ENCODE data around the gene TBCB.
"Not testable (repeated sequence)": the region's sequence is repeated elsewhere in the genome, so short reads cannot be mapped to it uniquely, and the experiment has no call there.

The TBCB gene

GRCh38 chr19:36115453-36116343 is at the start of gene TBCB:
TSS of gene TBCB (plus strand) at chr19:36115468. CDS start at chr19:36115561, 93 bp downstream.
- in situ Hi-C loops (cut with HindIII; ENCODE audit: low sequenced_read_pairs), result no loop called here

- in situ Hi-C loops (cut with HindIII; ENCODE audit: low sequenced_read_pairs), result no loop called here
Measured at GRCh38 chr19:36067681-36068080, 47.6 kb upstream of the TBCB start.

DNA sequence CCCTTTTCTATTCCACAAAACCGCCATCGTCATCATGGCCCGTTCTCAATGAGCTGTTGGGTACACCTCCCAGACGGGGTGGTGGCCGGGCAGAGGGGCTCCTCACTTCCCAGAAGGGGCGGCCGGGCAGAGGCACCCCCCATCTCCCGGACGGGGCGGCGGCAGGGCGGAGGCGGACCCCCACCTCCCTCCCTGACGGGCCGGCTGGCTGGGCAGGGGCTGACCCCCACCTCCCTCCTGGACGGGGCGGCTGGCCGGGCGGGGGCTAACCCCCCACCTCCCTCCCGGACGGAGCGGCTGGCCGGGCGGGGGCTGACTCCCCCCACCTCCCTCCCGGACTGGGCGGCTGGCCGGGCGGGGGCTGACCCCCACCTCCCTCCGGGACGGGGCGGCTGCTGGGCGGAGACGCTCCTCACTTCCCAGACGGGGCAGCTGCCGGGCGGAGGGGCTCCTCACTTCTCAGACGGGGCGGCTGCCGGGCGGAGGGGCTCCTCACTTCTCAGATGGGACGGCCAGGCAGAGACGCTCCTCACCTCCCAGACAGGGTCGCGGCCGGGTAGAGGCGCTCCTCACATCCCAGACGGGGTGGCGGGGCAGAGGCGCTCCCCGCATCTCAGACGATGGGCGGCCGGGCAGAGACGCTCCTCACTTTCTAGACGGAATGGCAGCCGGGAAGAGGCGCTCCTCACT is 46.3 kb upstream of the TBCB start:
- in situ Hi-C loops (cut with HindIII; ENCODE audit: low sequenced_read_pairs), result not testable (repeated sequence)

- in situ Hi-C loops (cut with HindIII; ENCODE audit: low sequenced_read_pairs), result no loop called here
Measured at GRCh38 chr19:36072081-36072480, 43.2 kb upstream of the TBCB start.

GRCh38 chr19:36073121-36073876 is 42.0 kb upstream of the TBCB start:
- in situ Hi-C loops (cut with HindIII; ENCODE audit: low sequenced_read_pairs), result no loop called here

DNA sequence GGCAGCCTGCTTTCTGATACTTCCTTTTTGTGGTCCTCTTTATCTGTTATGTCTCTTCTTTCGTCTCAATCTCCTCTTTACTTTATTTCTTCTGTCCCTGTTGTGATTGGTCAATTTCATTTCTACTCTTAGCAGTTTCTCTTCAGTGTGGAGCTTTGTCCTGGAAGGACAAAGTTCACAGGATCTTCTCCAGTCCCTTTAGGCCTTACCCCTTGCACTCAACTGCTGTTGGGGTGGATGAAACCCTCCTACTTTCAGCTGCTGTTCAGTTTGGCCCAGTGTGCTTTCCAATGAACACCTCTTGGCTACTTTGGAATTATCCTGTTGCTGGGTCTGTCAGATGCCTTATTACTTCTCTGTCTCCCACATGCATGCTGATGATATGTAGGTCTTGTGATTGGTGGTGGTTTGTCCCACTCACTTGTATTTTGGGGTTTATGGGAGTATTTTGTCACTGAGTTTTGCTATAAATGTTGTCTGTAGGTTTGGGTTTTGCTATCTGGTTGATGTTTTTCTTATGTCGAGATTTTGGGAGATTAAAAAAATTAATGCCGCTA is 35.8 kb upstream of the TBCB start:
- in situ Hi-C loops (cut with HindIII; ENCODE audit: low sequenced_read_pairs), result no loop called here

GRCh38 chr19:36081385-36081784 is 33.9 kb upstream of the TBCB start:
- in situ Hi-C loops (cut with HindIII; ENCODE audit: low sequenced_read_pairs), result no loop called here

- in situ Hi-C loops (cut with HindIII; ENCODE audit: low sequenced_read_pairs), result no loop called here
Measured at GRCh38 chr19:36081894-36082293, 33.4 kb upstream of the TBCB start.

GRCh38 chr19:36082916-36083315 is 32.4 kb upstream of the TBCB start:
- in situ Hi-C loops (cut with HindIII; ENCODE audit: low sequenced_read_pairs), result no loop called here

GRCh38 chr19:36084231-36085009 is 30.8 kb upstream of the TBCB start:
- in situ Hi-C loops (cut with HindIII; ENCODE audit: low sequenced_read_pairs), result no loop called here

GRCh38 chr19:36086326-36086725 is 28.9 kb upstream of the TBCB start:
- in situ Hi-C loops (cut with HindIII; ENCODE audit: low sequenced_read_pairs), result no loop called here

- in situ Hi-C loops (cut with HindIII; ENCODE audit: low sequenced_read_pairs), result no loop called here
Measured at GRCh38 chr19:36089847-36090246, 25.4 kb upstream of the TBCB start.

DNA sequence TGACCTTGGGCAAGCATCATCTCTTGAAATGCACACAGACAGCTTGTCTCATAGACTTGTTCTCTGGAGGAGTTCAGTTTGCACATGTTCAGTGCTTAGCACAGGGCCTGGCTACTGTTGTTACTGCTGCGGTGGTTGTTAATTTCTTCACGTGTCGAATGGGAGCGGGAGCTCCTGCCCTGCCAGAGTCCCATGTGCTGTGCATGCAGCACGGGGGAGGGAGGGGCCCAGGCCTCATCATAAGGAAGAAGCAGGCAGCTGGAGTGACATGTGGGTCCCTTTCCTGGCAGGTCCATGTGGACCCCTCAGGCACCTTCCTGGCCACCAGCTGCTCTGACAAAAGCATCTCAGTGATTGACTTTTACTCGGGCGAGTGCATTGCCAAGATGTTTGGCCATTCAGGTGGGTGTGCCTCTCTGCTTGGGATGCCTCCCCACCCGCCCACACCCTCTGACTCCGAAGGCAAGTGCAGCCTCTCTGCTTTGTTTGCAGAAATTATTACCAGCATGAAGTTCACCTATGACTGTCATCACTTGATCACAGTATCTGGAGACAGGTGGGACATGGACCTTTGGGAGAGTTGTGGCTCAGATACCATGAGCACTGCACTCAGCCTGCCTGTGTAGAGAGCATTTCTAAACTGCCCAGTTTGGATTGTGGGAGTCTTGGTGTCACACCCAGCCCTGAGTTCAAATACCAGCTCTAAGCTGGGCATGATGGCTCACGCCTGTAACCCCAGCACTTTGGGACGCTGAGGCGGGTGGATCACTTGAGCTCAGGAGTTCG is 24.2 kb upstream of the TBCB start:
- in situ Hi-C loops (cut with HindIII; ENCODE audit: low sequenced_read_pairs), result no loop called here

- in situ Hi-C loops (cut with HindIII; ENCODE audit: low sequenced_read_pairs), result no loop called here
Measured at GRCh38 chr19:36092566-36092965, 22.7 kb upstream of the TBCB start.

- in situ Hi-C loops (cut with HindIII; ENCODE audit: low sequenced_read_pairs), result no loop called here
Measured at GRCh38 chr19:36093146-36093662, 22.1 kb upstream of the TBCB start.

DNA sequence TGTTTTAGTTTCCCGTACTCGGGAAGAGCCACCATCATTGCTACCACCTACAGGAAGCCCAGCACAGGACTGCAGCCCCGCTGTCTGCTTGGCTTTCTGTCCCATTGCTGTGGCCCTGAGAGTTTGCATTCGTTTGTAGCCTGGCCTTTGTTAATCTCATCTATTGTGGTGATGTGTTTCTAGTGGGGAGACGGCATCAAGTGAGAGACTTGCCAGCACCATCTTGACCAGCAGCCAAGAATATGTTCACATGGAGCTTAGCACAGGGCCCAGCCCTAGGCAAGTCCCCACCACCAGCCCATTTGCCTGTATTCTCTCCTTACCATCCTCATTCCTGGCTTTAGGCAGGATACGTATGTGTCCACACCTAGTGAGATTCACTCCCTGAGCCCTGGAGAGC is 21.6 kb upstream of the TBCB start:
- in situ Hi-C loops (cut with HindIII; ENCODE audit: low sequenced_read_pairs), result no loop called here

DNA sequence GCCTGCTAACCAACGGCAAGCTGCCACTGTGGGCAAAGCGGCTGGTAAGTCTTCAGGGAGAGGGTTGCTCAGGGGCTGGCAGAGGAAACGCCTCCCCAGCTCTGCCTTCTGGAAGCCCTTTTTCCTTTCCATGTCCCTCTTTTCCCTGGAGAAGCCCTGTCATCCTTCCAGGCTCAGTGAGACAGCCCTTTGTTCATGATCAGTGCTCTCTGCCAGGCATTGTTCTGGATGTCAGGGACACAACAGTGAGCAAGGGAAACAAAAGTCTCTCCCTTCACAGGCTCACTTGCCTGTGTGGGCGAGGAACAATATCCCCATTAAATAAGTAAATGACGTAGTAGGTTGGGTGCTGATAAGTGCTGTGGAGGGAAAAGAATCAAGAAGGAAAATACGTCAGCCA is 18.2 kb upstream of the TBCB start:
- in situ Hi-C loops (cut with HindIII; ENCODE audit: low sequenced_read_pairs), result no loop called here

DNA sequence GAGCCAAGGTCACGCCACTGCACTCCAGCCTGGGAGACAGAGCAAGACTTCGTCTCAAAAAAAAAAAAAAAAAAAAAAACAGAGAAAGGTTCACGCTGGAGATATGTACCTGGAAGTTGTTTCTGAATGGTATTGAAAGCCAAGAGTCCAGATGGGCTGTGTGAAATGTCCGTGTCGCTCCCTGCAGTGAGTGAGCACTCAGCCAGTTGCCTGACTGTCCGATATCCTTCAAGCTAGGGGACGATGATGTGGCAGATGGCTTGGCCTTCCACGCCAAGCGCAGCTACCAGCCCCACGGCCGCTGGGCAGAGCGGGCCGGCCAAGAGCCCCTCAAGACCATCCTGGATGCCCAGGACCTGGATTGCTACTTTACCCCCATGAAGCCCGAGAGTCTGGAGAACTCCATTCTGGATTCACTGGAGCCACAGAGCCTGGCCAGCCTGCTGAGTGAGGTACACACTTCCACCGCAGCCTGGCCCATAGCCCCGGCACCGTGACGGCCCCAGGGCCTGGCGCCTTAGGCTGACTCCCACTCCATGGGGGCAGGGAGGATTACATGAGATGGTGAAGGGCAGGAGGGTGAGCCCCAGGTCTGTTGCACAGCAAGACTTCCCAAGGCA is 16.0 kb upstream of the TBCB start:
- in situ Hi-C loops (cut with HindIII; ENCODE audit: low sequenced_read_pairs), result no loop called here

GRCh38 chr19:36100476-36100875 is 14.8 kb upstream of the TBCB start:
- in situ Hi-C loops (cut with HindIII; ENCODE audit: low sequenced_read_pairs), result no loop called here

All from DLD1 (cell line).